Nephron progenitor cell (in vitro differentiated cells): Measurements from ENCODE around the gene DCLK1.

Experiments used
- DNase-seq: peaks from one replicate; pipeline ENCODE4 v3.0.0; 2021
- H3K27ac Mint-ChIP-seq: 2 replicates; pipeline ENCODE4 v1.8.0; 2021; ENCODE audit warnings: mild to moderate bottlenecking, moderate library complexity, mixed read lengths
- H3K27me3 Mint-ChIP-seq: 2 replicates; pipeline ENCODE4 v1.8.0; 2021; ENCODE audit warnings: mild to moderate bottlenecking, low read depth, mixed read lengths; ENCODE audit not compliant: poor library complexity
- H3K36me3 Mint-ChIP-seq: 2 replicates; pipeline ENCODE4 v1.8.0; 2021; ENCODE audit warnings: low read depth, mixed read lengths
- H3K4me1 Mint-ChIP-seq: 2 replicates; pipeline ENCODE4 v1.8.0; 2021; ENCODE audit warnings: mixed read lengths
- H3K4me3 Mint-ChIP-seq: 2 replicates; pipeline ENCODE4 v1.8.0; 2021; ENCODE audit warnings: mild to moderate bottlenecking, moderate library complexity, mixed read lengths
- H3K9me3 Mint-ChIP-seq: 2 replicates; pipeline ENCODE4 v1.8.0; 2021; ENCODE audit warnings: mild to moderate bottlenecking, moderate library complexity, mixed read lengths
- CTCF ChIP-seq: fragments of 200-600 bp; sonication (generic); IDR thresholded peaks from 2 replicates; pipeline ENCODE4 v1.5.0; 2021; ENCODE audit warnings: antibody characterized with exemption

DCLK1 gene

GRCh38 chr13:35833031-35833430 lies 298.2 kb downstream of the DCLK1 start:
- H3K36me3 Mint-ChIP-seq: no peaks in the 10 kb centered on the region
- no peak for DNase-seq
- H3K4me3 Mint-ChIP-seq: no peak overlapping the region
- H3K27me3 Mint-ChIP-seq: peaks cover 6% of the 10 kb centered on the region
- TF ChIP-seq CTCF: no peak
- no peaks in the 10 kb centered on the region for H3K9me3 Mint-ChIP-seq
- H3K4me1 Mint-ChIP-seq: no peaks in the 10 kb centered on the region
- H3K27ac Mint-ChIP-seq: no peak overlapping the region

GRCh38 chr13:35832551-35832950 lies 298.6 kb downstream of the DCLK1 start:
- Mint-ChIP-seq H3K4me1 (no peaks in the 10 kb centered on the region), H3K27me3 (peaks cover 6% of the 10 kb centered on the region)
- no peak for TF ChIP-seq CTCF

GRCh38 chr13:35830850-35831450 lies 300.2 kb downstream of the DCLK1 start:
- H3K27me3 Mint-ChIP-seq: peaks cover 6% of the 10 kb centered on the region
- no peaks in the 10 kb centered on the region for H3K36me3 Mint-ChIP-seq
- DNase-seq: no peak
- no peak overlapping the region for H3K4me3 Mint-ChIP-seq
- TF ChIP-seq CTCF: no peak
- H3K4me1 Mint-ChIP-seq: no peaks in the 10 kb centered on the region
- no peaks in the 10 kb centered on the region for H3K9me3 Mint-ChIP-seq
- no peak overlapping the region for H3K27ac Mint-ChIP-seq

More at GRCh38 chr13:35832551-35832950, 298.6 kb downstream of the DCLK1 start:
- no peak overlapping the region for H3K27ac Mint-ChIP-seq
- H3K4me3 Mint-ChIP-seq: no peak overlapping the region
- no peaks in the 10 kb centered on the region for H3K36me3 Mint-ChIP-seq
- DNase-seq: no peak
- H3K9me3 Mint-ChIP-seq: no peaks in the 10 kb centered on the region

- H3K27ac Mint-ChIP-seq: no peak overlapping the region
- no peak overlapping the region for H3K4me3 Mint-ChIP-seq
- no peaks in the 10 kb centered on the region for H3K36me3 Mint-ChIP-seq
- peak; percentile 15 for DNase-seq
- peak; percentile 27 for TF ChIP-seq CTCF
- H3K27me3 Mint-ChIP-seq: no peaks in the 10 kb centered on the region
- H3K9me3 Mint-ChIP-seq: no peaks in the 10 kb centered on the region
- no peaks in the 10 kb centered on the region for H3K4me1 Mint-ChIP-seq
Observed at GRCh38 chr13:35826626-35827254, 304.4 kb downstream of the DCLK1 start.

- no peak for DNase-seq
- no peak overlapping the region for H3K27ac Mint-ChIP-seq
- no peak for TF ChIP-seq CTCF
- H3K36me3 Mint-ChIP-seq: no peaks in the 10 kb centered on the region
- H3K4me1 Mint-ChIP-seq: no peaks in the 10 kb centered on the region
- no peaks in the 10 kb centered on the region for H3K27me3 Mint-ChIP-seq
- H3K9me3 Mint-ChIP-seq: no peaks in the 10 kb centered on the region
- H3K4me3 Mint-ChIP-seq: no peak overlapping the region
Observed at GRCh38 chr13:35824825-35825224, 306.4 kb downstream of the DCLK1 start.

- H3K27me3 Mint-ChIP-seq: no peaks in the 10 kb centered on the region
- DNase-seq: no peak
- no peaks in the 10 kb centered on the region for H3K9me3 Mint-ChIP-seq
- no peak for TF ChIP-seq CTCF
- H3K36me3 Mint-ChIP-seq: no peaks in the 10 kb centered on the region
- H3K4me1 Mint-ChIP-seq: no peaks in the 10 kb centered on the region
- no peak overlapping the region for H3K4me3 Mint-ChIP-seq
- no peak overlapping the region for H3K27ac Mint-ChIP-seq
Observed at GRCh38 chr13:35824395-35824794, 306.8 kb downstream of the DCLK1 start.
